ENCODE data around the gene DDX4. TPM values are rescaled to one million over a fixed set of nuclear protein-coding genes. Genes with fewer than 3 reads are reported as not detected.
A peak's percentile ranks its signal among the peaks of the same experiment; 100 is the strongest.

The DDX4 gene
- total RNA-seq, 1 experiment from 2014 or later: not detected

- TF ChIP-seq REST (IDR thresholded peaks at IDR 0.05; ENCODE audit: low read depth) (no peak), YY1 (IDR thresholded peaks at IDR 0.05; ENCODE audit: extremely low read depth, insufficient replicate concordance, low read depth, low read length) (no peak), CBX3 (IDR thresholded peaks at IDR 0.05; ENCODE audit: low read depth) (peak; percentile 71; the same call in 1 of the 2 replicates)
Measured at GRCh38 chr5:55850839-55851674, 113.2 kb downstream of the DDX4 start, which contains the start of gene IL31RA (continued).

- Histone ChIP-seq H2AFZ (ENCODE audit: low read depth, low read length, poor library complexity, severe bottlenecking) (peak overlapping the region; percentile 85), H3K27me3 (ENCODE audit: insufficient read depth, low read length) (no peaks in the 10 kb centered on the region), H3K79me2 (ENCODE audit: insufficient read depth, low read length) (no peaks in the 10 kb centered on the region), H3K36me3 (ENCODE audit: control insufficient read depth in 1 of 2, insufficient read depth in 2 of 2, low read length in 2 of 2) (no peaks in the 10 kb centered on the region), H4K20me1 (ENCODE audit: insufficient read depth) (no peaks in the 10 kb centered on the region), H3K4me3 (replicated peaks in 1 of 2; ENCODE audit: low read depth in 1 of 2, low read length in 2 of 2) (peak overlapping the region; percentile 35 to 51), H3K9me3 (ENCODE audit: control insufficient read depth in 1 of 2, insufficient read depth in 1 of 2, low read depth in 1 of 2, low read length in 2 of 2) (no peaks in the 10 kb centered on the region), H3K4me2 (ENCODE audit: low read length) (peak overlapping the region; percentile 89), H3K27ac (ENCODE audit: low read depth, low read length) (no peak overlapping the region), H3K4me1 (ENCODE audit: control insufficient read depth in 1 of 2, insufficient read depth in 2 of 2, low read length in 2 of 2) (peaks cover 2 to 15% of the 10 kb centered on the region in 2 experiments; a peak in 2 of 4 replicates), H3K9me2 (ENCODE audit: insufficient read depth) (no peaks in the 10 kb centered on the region), H3K9ac (ENCODE audit: low read length) (peak overlapping the region; percentile 30)
- RAD21 ChIA-PET (ENCODE audit: low non-redundant PET in 1 of 2, low total read pairs in 2 of 2, uncharacterized antibody in 2 of 2, unreplicated experiment in 2 of 2): no interaction called here
- no peak for DNase-seq (ENCODE audit: low read depth, low spot score)
- intact Hi-C loops (cut with micrococcal nuclease): no loop called here
- CTCF ChIA-PET: no interaction called here
- no peak for ATAC-seq
- POLR2A ChIA-PET: interaction anchor here (1.5 to 1.6 kb wide), 2 partner anchors 17 to 85 kb away, joined by 4 to 6 read pairs; no protein-coding TSS in a partner anchor
- BruUV-seq (replicated peaks): TSS peak; percentile 76
- TF ChIP-seq ZNF274 (IDR thresholded peaks at IDR 0.05; ENCODE audit: low read depth, low read length) (no peak), EZH2phosphoT487 (IDR thresholded peaks at IDR 0.05; ENCODE audit: borderline replicate concordance) (no peak), ZFX (IDR thresholded peaks at IDR 0.05) (no peak), POLR2A (IDR thresholded peaks at IDR 0.05; ENCODE audit: borderline replicate concordance, extremely low read depth, insufficient read depth, insufficient read length) (no peak), ZBTB33 (IDR thresholded peaks at IDR 0.05; ENCODE audit: extremely low read depth, insufficient replicate concordance, low read length) (no peak), REST (IDR thresholded peaks at IDR 0.05; ENCODE audit: low read depth) (no peak), RAD21 (IDR thresholded peaks at IDR 0.05; ENCODE audit: low read depth) (no peak), CEBPB (IDR thresholded peaks at IDR 0.05; ENCODE audit: low read depth) (no peak), CBX3 (IDR thresholded peaks at IDR 0.05; ENCODE audit: low read depth) (no peak), JUND (IDR thresholded peaks at IDR 0.05) (no peak)
Measured at GRCh38 chr5:55851675-55851979, 113.8 kb downstream of the DDX4 start.

All from HCT116 (cell line).